ENCODE results near the gene ZDHHC3.

DNA sequence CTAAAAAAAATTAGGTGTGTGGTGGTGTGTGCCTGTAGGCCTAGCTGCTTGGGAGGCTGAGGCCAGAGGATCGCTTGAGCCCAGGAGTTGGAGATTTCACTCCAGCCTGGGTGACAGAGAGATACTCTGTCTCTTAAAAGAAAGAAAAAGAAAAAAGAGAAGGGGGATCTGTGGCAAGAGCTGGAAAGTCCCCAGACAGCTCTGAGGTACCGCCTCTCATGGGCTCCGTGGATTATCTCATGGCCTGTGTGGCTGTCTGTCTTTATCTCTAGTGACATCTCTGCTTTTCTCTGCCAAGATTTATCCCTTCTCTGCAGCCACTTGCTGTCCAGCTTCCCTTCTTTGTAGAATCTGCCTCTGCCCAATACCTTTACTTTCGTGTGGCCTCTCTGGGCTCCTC is 5.8 kb upstream of the ZDHHC3 start:
- no peak for TF ChIP-seq CTCF (IDR thresholded peaks at IDR 0.05; ENCODE audit: low read depth, low read length, missing input control)
- no peak for TF ChIP-seq ATF3 (IDR thresholded peaks at IDR 0.05)
- TF ChIP-seq EGR1 (IDR thresholded peaks at IDR 0.05; ENCODE audit: low read depth in 2 of 2): no peak
- TF ChIP-seq, protein P1, sequence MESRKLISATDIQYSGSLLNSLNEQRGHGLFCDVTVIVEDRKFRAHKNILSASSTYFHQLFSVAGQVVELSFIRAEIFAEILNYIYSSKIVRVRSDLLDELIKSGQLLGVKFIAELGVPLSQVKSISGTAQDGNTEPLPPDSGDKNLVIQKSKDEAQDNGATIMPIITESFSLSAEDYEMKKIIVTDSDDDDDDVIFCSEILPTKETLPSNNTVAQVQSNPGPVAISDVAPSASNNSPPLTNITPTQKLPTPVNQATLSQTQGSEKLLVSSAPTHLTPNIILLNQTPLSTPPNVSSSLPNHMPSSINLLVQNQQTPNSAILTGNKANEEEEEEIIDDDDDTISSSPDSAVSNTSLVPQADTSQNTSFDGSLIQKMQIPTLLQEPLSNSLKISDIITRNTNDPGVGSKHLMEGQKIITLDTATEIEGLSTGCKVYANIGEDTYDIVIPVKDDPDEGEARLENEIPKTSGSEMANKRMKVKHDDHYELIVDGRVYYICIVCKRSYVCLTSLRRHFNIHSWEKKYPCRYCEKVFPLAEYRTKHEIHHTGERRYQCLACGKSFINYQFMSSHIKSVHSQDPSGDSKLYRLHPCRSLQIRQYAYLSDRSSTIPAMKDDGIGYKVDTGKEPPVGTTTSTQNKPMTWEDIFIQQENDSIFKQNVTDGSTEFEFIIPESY (IDR thresholded peaks at IDR 0.05): no peak
- no peak for TF ChIP-seq GABPA (IDR thresholded peaks at IDR 0.05 in 1 of 2, conservative IDR thresholded peaks at IDR 0.05 in 1 of 2)
- no peak for TF ChIP-seq RAD21 (IDR thresholded peaks at IDR 0.05)
- TF ChIP-seq, protein P2, sequence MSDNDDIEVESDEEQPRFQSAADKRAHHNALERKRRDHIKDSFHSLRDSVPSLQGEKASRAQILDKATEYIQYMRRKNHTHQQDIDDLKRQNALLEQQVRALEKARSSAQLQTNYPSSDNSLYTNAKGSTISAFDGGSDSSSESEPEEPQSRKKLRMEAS (IDR thresholded peaks at IDR 0.05): no peak
- TF ChIP-seq YY1 (IDR thresholded peaks at IDR 0.05): no peak
- no peak for TF ChIP-seq REST (IDR thresholded peaks at IDR 0.05)
- no peak for TF ChIP-seq JUND (IDR thresholded peaks at IDR 0.05)

Data from liver (tissue), 3 donors.